ENCODE data around the gene TRIM44. TPM values are rescaled to one million over a fixed set of nuclear protein-coding genes. Genes with fewer than 3 reads are reported as not detected.
"Not testable (repeated sequence)": the region's sequence is repeated elsewhere in the genome, so short reads cannot be mapped to it uniquely, and the experiment has no call there.

TRIM44 gene
- total RNA-seq, 1 donor from 2014 or later = 6.1 TPM

GRCh38 chr11:35823742-35824298 is 161.2 kb downstream of the TRIM44 start:
- no peak for TF ChIP-seq CTCF (IDR thresholded peaks at IDR 0.05)
- DNase-seq (ENCODE audit: low spot score in 2 of 2) = no peak
- Histone ChIP-seq H3K4me3 (no peak overlapping the region), H3K27me3 (no peaks in the 10 kb centered on the region), H3K27ac (no peak overlapping the region), H3K9me3 (no peaks in the 10 kb centered on the region), H3K4me1 (no peaks in the 10 kb centered on the region), H3K36me3 (no peaks in the 10 kb centered on the region)
- intact Hi-C loops (cut with DNase I) = loop anchor here (2.0 to 5.0 kb wide), 2 partner anchors 207 to 443 kb away; partner anchors contain the start of gene FJX1

GRCh38 chr11:35825386-35825785 is 162.8 kb downstream of the TRIM44 start:
- no peaks in the 10 kb centered on the region for H3K27me3 ChIP-seq
- H3K4me3 ChIP-seq = no peak overlapping the region
- H3K4me1 ChIP-seq = no peaks in the 10 kb centered on the region
- no peak for TF ChIP-seq CTCF (IDR thresholded peaks at IDR 0.05)
- H3K27ac ChIP-seq = no peak overlapping the region
- no peaks in the 10 kb centered on the region for H3K36me3 ChIP-seq
- intact Hi-C loops (cut with DNase I) = no loop called here
- no peaks in the 10 kb centered on the region for H3K9me3 ChIP-seq
- no peak for DNase-seq (ENCODE audit: low spot score in 2 of 2)

GRCh38 chr11:35826006-35826405 is 163.4 kb downstream of the TRIM44 start:
- intact Hi-C loops (cut with DNase I) = no loop called here
- Histone ChIP-seq H3K36me3 (no peaks in the 10 kb centered on the region), H3K9me3 (no peaks in the 10 kb centered on the region), H3K27me3 (no peaks in the 10 kb centered on the region), H3K27ac (no peak overlapping the region), H3K4me3 (no peak overlapping the region), H3K4me1 (no peaks in the 10 kb centered on the region)
- DNase-seq (ENCODE audit: low spot score in 2 of 2) = no peak
- no peak for TF ChIP-seq CTCF (IDR thresholded peaks at IDR 0.05)

- DNase-seq (ENCODE audit: low spot score in 2 of 2) = no peak
- intact Hi-C loops (cut with DNase I) = no loop called here
- H3K27me3 ChIP-seq = no peaks in the 10 kb centered on the region
- H3K9me3 ChIP-seq = no peaks in the 10 kb centered on the region
- H3K27ac ChIP-seq = no peak overlapping the region
- no peak overlapping the region for H3K4me3 ChIP-seq
- H3K4me1 ChIP-seq = no peaks in the 10 kb centered on the region
- no peaks in the 10 kb centered on the region for H3K36me3 ChIP-seq
- no peak for TF ChIP-seq CTCF (IDR thresholded peaks at IDR 0.05)
These were observed 164.4 kb downstream of the TRIM44 start for GRCh38 chr11:35826949-35827348.

GRCh38 chr11:35836205-35836604 is 173.6 kb downstream of the TRIM44 start:
- H3K9me3 ChIP-seq = peaks cover 0 to 3% of the 10 kb centered on the region in 2 donors
- DNase-seq (ENCODE audit: low spot score in 2 of 2) = no peak
- no peaks in the 10 kb centered on the region for H3K27me3 ChIP-seq
- H3K4me3 ChIP-seq = no peak overlapping the region
- no peak for TF ChIP-seq CTCF (IDR thresholded peaks at IDR 0.05)
- no peaks in the 10 kb centered on the region for H3K36me3 ChIP-seq
- intact Hi-C loops (cut with DNase I) = no loop called here
- H3K4me1 ChIP-seq = no peaks in the 10 kb centered on the region
- H3K27ac ChIP-seq = no peak overlapping the region

- Histone ChIP-seq H3K36me3 (no peaks in the 10 kb centered on the region), H3K4me3 (no peak overlapping the region), H3K27ac (no peak overlapping the region), H3K4me1 (no peaks in the 10 kb centered on the region), H3K9me3 (peaks cover 0 to 3% of the 10 kb centered on the region in 2 donors), H3K27me3 (no peaks in the 10 kb centered on the region)
- intact Hi-C loops (cut with DNase I) = no loop called here
- DNase-seq (ENCODE audit: low spot score in 2 of 2) = no peak
- TF ChIP-seq CTCF (IDR thresholded peaks at IDR 0.05) = no peak
These were observed 175.5 kb downstream of the TRIM44 start for GRCh38 chr11:35838071-35838470.

GRCh38 chr11:35838697-35839367 is 176.3 kb downstream of the TRIM44 start:
- H3K4me3 ChIP-seq; H3K9me3 ChIP-seq; H3K36me3 ChIP-seq; H3K27me3 ChIP-seq; H3K4me1 ChIP-seq; intact Hi-C loops (cut with DNase I); DNase-seq (ENCODE audit: low spot score in 2 of 2); H3K27ac ChIP-seq: not testable (repeated sequence)
